ENCODE data around the gene DENND5B. TPM values are rescaled to one million over a fixed set of nuclear protein-coding genes. Genes with fewer than 3 reads are reported as not detected.
"Not testable (repeated sequence)": the region's sequence is repeated elsewhere in the genome, so short reads cannot be mapped to it uniquely, and the experiment has no call there.

DENND5B gene
- total and polyA plus RNA-seq, 12 donors = 5.2 to 60.8 (median 45.3) TPM

- peaks cover 0 to 58% (median 4%) of the 10 kb centered on the region in 9 donors for H3K36me3 ChIP-seq
- 86 to 88% methylated on average over 1 of the region's 1 CpG for WGBS, 2 donors
- DNase-seq (no peak), ATAC-seq (no peak)
- H3K27me3 ChIP-seq = no peaks in the 10 kb centered on the region
- H3K4me3 ChIP-seq = no peak overlapping the region
- TF ChIP-seq CTCF (IDR thresholded peaks at IDR 0.05) = no peak
- no peaks in the 10 kb centered on the region for H3K9me3 ChIP-seq
- intact Hi-C loops (cut with DNase I) = loop anchor here in 1 of 10 donors (10.0 kb wide), 1 partner anchor 657 kb away; no protein-coding TSS in a partner anchor
- H3K4me1 ChIP-seq = peaks cover 0 to 12% (median 0%) of the 10 kb centered on the region in 9 donors
- no peak overlapping the region for H3K27ac ChIP-seq
Measured at GRCh38 chr12:31407562-31407961, 183.4 kb downstream of the DENND5B start.

GRCh38 chr12:31406345-31406744 lies 184.6 kb downstream of the DENND5B start:
- WGBS, 2 donors = 77 to 85% methylated on average over 1 of the region's 1 CpG
- intact Hi-C loops (cut with DNase I) = loop anchor here in 2 of 10 donors (1.0 to 10.0 kb wide), 2 partner anchors 230 to 658 kb away; no protein-coding TSS in a partner anchor
- DNase-seq = no peak
- no peak for ATAC-seq
- Histone ChIP-seq H3K4me3 (no peak overlapping the region), H3K27me3 (no peaks in the 10 kb centered on the region), H3K9me3 (no peaks in the 10 kb centered on the region), H3K36me3 (peaks cover 0 to 58% (median 4%) of the 10 kb centered on the region in 9 donors), H3K4me1 (peaks cover 0 to 12% (median 0%) of the 10 kb centered on the region in 9 donors), H3K27ac (no peak overlapping the region)
- no peak for TF ChIP-seq CTCF (IDR thresholded peaks at IDR 0.05)

- intact Hi-C loops (cut with DNase I) = loop anchor here in 2 of 10 donors (2.0 to 10.0 kb wide), 2 partner anchors 230 to 660 kb away; no protein-coding TSS in a partner anchor
- Histone ChIP-seq H3K4me3 (no peak overlapping the region), H3K36me3 (peaks cover 0 to 63% (median 5%) of the 10 kb centered on the region in 9 donors), H3K9me3 (no peaks in the 10 kb centered on the region), H3K27me3 (no peaks in the 10 kb centered on the region), H3K27ac (no peak overlapping the region), H3K4me1 (peaks cover 0 to 12% (median 0%) of the 10 kb centered on the region in 9 donors)
- ATAC-seq = no peak
- WGBS, 2 donors = 89 to 92% methylated on average over 8 of the region's 8 CpGs
- no peak for DNase-seq
- TF ChIP-seq CTCF (IDR thresholded peaks at IDR 0.05) = no peak
Measured at GRCh38 chr12:31405021-31405420, 185.9 kb downstream of the DENND5B start.

- not testable (repeated sequence) for H3K27ac ChIP-seq
- intact Hi-C loops (cut with DNase I) = loop anchor here in 7 of 10 donors (1.0 to 10.0 kb wide), 4 partner anchors 233 to 662 kb away; no protein-coding TSS in a partner anchor
- H3K36me3 ChIP-seq = peaks cover 0 to 65% (median 3%) of the 10 kb centered on the region in 9 donors
Measured at GRCh38 chr12:31403099-31403607, 187.8 kb downstream of the DENND5B start.

More at GRCh38 chr12:31403099-31403607, 187.8 kb downstream of the DENND5B start:
- not testable (repeated sequence) for H3K9me3 ChIP-seq, H3K4me3 ChIP-seq, H3K27me3 ChIP-seq
- 17 to 20% methylated on average over 7 of the region's 7 CpGs for WGBS, 2 donors
- H3K4me1 ChIP-seq = peaks cover 0 to 12% (median 0%) of the 10 kb centered on the region in 9 donors
- ATAC-seq (peak; percentile 94 to 98 (median 95)), DNase-seq (peak in 1 of 2 donors; percentile 62)
- peak; percentile 73 to 97 (median 91) for TF ChIP-seq CTCF (IDR thresholded peaks at IDR 0.05)

Measured in heart right ventricle (tissue), 16 donors.